ENCODE measurements around the gene EIF1AD.

The EIF1AD gene

GRCh38 chr11:66004186-66004585 is 2.2 kb upstream of the EIF1AD start:
- no peak for DNase-seq (ENCODE audit: low spot score)

- no peak for DNase-seq (ENCODE audit: low spot score)
Observed at GRCh38 chr11:66003291-66003690, 1.3 kb upstream of the EIF1AD start.

DNA sequence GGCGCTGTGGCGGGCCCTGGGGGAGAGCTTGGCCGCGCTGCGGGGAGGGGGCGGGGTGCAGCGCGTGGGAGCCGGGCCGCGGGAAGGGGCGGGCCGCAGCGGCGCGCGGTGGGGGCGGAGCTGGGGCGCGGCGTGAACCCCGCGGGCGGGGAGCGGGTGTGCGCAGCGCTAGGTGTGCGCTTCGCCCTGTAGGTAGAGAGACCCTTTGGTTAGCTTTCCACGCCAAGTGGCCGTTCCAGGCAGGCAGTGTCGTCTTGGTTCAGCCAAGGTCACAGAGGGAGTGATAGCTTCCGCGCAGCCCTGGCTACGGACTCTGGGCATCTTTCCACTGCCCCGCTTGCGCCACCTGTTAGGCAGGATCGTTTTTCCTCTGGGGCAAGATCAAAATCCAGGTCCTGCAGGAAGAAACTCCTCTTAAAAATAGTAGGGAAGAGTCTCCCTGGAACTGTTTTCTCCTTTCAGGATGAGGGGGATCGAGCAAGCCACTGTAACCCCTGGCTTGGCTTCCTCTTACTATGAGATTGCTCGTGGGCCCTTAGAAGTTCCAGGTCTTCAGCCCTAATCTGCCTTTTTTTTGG is 780 bp upstream of the EIF1AD start:
- no peak for DNase-seq (ENCODE audit: low spot score)

GRCh38 chr11:65997286-65997685 is 4.7 kb downstream of the EIF1AD start:
- DNase-seq (ENCODE audit: low spot score), result no peak

DNA sequence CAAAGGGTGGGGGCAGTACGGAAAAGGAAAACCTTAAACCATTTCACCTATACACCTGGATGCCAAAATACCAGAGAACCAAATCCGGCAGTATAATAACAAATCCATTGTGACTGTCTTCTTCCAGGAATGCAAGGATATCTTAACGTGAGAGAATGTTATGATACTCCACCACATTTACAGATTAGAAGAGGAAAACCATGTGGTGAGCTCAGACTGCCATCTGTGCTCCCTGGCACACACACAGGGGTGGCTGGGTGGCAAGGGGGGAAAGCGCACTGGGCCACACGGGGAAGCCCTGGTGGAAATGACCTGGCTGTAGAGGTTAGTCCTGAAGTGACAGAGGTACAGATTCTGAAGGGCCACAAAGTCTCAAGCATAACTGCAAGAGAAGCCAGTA is 9.9 kb downstream of the EIF1AD start:
- DNase-seq (ENCODE audit: low spot score), result no peak

GRCh38 chr11:65988791-65989592 is 13.0 kb downstream of the EIF1AD start:
- peak; percentile 92 for DNase-seq (ENCODE audit: low spot score)

DNA sequence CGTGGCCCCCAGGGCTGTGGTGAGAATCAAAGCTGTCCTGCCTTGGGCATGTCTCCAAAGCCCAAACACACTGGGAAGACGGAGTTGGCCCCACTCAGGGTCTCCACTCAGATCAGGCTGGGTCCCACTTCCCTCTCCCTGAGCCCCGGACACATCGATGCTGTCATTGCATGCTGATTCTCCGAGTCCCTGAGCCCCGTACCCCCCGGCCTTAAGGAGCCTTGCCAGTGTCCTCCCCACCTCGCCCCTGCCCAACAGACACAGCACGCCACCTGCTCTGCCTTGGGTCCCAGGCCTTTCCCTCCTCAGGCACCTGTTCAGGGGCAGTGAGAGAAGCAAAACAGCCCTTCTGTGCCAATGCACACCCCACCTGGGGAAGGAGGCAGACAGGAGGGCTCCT is 14.6 kb downstream of the EIF1AD start:
- no peak for DNase-seq (ENCODE audit: low spot score)

DNA sequence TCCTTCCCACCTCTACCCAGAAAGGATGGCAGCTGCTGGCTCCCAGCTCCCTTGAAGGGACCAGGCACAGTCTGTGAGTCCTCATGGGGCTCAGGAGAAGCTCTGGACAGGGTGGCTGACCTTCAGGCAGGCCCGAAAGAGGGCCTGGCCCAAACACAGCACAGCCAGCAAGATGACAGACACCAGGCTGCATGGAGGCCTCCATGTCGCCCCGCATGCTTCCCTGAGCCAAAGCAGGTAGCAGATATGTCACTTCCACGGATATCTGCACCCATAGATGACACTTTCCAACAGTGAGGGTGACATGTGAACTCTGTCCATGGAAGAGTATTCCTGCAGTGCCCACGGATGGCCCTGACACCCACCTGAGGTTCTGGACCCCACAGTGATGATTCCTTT is 18.4 kb downstream of the EIF1AD start:
- DNase-seq (ENCODE audit: low spot score), result no peak

DNA sequence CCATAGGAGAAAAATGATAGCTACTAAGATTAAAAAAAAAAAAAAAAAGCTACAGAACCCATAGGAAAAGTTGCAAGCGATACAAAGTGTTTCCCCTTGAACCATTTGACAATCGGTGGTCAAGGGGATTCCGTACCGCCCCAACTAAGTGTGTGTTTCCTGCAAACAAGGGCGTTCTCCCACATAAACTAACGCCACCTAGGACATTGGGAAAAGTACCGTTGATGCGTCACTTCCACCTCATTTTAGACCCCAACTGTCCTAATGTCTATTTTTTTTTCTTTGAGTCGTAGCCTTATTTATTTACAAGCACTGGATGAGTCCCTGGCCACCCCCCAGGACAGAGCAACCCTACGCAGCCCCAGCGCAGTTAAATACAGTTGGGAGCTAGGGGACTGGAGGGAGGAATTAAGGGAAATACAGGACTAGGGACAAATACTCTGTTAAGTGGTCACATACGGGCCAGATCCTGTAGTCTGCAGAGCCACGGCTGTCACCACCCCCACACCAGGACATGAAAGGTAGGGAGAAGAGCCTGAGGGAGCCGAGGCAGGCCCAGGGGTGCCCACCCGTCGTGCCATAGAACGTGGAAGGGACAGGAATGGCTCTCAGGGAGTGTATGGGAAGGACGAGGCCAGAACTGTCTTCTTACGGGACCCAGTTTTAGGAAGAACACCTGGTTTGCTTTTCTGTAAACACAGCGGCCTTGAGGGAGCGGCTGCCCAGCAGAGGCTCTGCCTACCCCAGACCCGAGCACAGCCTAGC is 19.0 kb downstream of the EIF1AD start:
- DNase-seq (ENCODE audit: low spot score), result no peak

DNA sequence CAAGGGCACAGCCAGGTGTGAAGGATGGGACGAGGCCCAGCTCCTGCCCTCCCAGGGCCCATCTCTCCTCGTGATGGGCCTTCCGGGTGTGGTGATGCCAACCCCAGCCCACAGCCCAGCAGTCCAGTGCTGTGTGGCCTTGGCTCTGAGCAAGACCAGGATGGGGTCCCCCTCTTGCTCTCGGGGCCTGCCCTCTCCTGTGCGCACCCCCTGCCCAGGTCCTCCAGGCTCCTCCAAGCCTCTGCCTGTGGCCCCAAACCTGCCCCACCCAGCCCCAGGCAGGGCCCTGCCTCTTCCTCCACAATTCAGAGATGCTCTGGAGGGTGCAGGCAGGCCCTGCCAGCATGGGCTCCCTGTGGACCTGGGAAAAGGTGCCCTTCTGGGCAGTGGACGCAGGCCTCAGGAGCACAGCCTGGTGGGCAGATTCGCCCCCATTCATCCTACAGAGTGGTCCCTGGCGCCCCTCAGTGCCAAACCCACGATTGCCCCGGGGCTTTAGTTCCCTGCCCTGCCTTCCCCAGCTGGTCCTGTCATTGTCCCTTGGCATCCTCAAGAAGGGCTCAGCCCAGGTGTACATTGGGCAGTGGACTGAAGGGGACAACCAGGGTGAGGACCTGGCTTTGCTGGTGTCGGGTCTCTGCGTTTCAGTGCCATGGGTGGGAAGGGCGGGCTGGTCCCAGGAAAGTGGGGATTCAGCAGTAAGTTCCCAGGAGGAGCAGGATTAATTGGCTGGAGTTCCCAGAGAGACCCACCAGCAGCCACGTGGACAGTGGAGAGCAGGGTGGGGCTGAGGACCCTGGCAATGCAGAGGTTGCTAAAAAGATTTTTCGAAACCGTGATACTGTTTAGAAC is 19.8 kb downstream of the EIF1AD start:
- DNase-seq (ENCODE audit: low spot score), result no peak

DNA sequence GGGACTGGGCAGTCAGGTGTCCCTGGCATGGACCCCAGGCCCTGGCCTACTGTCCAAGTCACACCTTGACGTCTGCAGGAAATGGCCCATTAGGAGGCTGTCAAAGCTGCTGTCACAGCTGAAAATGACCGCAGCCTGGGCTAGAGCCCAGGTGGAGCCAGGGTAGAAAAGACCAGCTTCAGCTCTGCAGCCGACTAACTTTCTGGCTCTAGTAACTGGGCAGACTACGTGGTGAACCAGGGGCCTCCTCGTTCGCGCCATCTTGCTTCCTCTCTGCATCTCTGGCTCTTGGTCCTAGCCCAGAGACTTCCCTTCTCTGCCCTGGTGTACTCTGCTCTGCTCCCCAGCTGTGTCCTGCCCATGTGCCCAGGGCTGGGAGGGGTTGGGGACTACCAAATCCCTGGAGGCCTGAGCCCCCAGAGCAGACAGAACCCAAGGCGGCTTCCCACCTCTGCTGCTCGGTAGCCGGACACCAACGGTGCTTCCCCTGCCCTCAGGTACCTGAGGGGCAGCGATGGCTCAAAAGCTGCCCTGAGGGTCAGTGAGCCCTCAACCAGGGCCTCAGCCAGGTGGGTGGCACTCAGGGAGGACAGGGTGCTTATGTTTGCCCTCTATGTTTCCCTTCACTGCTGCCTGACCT is 20.7 kb downstream of the EIF1AD start:
- DNase-seq (ENCODE audit: low spot score), result no peak

DNA sequence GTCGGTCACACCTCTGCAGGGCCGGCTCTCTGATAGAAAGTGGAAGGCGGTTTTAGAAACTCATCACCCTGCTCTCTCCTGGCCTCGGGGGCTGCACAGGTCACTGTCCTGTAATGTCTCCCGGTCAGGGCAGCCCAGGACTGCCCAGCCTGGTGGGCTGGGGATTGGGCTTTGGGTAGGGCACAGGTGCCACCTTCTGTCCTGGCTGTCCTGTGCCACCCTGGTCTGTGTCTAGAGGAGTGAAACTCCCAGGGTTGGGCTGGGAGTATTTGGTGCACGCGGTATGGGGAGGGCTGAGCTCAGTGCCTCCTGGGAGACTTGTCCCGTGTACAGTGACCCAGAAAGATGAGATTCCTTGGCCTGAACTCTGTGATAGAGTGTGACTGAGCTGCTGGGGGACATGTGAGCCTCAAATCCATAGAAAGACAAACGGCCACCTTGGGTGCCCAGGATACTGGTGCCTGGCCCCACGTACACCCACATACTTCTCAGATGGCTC is 22.6 kb downstream of the EIF1AD start:
- no peak for DNase-seq (ENCODE audit: low spot score)

DNA sequence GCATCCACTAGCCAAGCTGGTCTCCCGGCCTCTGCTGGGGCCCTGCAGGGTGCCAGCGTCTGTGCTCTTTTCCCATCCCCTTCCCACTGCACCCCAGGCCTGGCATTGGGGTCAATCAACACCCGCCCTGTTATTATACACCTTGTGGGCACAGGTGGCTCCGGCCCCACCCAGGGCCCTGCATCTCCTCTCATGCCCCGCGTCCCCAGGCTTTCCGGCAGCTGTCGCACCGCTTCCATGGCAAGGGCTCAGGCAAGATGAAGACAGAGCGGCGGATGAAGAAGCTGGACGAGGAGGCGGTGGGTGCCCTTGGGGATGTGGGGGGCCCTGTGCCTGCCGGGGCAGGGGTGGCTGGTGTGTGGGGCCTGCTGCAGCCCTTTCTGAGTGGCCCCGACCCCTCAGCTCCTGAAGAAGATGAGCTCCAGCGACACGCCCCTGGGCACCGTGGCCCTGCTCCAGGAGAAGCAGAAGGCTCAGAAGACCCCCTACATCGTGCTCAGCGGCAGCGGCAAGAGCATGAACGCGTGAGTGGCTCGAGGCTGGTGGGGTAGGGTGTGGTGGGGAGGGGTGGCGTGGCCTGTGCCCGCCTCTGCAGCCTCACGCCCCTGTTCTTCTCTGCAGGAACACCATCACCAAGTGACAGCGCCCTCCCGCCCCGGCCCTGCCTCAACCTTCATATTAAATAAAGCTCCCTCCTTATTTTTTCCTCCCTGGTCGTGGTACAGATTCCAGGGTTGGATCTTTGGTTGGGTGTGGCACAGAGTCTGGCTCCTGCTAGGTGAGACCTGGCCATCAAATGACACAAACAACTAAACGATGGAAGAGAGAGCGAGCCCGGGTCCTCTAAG is 23.3 kb downstream of the EIF1AD start:
- DNase-seq (ENCODE audit: low spot score), result no peak

DNA sequence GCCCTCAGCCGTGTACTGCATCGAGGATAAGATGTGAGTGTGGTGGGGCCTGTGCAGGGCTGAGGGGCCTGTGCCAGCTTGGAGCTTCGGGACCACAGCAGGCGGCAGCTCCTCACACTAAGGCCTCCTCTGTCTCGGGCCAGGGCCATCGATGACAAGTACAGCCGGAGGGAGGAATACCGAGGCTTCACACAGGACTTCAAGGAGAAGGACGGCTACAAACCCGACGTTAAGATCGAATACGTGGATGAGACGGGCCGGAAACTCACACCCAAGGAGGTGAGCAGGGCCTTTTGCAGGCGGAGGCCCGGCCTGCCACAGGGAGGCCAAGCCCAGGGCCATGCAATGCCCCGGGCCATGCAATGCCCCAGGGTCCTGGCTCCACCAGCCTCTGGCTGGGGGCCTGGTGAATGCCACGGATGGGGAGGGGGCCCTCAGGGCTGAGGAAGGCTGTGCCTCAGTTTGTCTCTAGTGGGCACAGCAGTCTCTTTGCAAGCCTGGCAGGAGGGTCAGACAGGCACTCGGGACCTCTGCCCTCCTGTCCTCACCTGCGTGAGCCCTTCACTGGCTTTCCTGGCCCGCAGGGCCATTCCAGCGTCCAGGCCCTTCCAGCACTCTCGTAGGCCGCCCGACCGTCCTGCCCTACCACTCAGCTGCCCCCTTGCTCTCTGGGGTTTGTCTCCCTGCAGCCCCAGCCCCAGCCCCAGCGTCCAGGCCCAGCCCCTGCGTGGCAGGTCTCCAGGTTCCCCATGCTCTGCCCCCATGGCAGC is 24.2 kb downstream of the EIF1AD start:
- no peak for DNase-seq (ENCODE audit: low spot score)

- DNase-seq (ENCODE audit: low spot score), result no peak
Observed at GRCh38 chr11:65976216-65977176, 25.5 kb downstream of the EIF1AD start.

- no peak for DNase-seq (ENCODE audit: low spot score)
Observed at GRCh38 chr11:65975771-65976170, 26.2 kb downstream of the EIF1AD start.

GRCh38 chr11:65973439-65974110 is 28.4 kb downstream of the EIF1AD start:
- no peak for DNase-seq (ENCODE audit: low spot score)

- DNase-seq (ENCODE audit: low spot score), result no peak
Observed at GRCh38 chr11:65972116-65972515, 29.8 kb downstream of the EIF1AD start.
